Posterior vena cava (tissue), 2 donors: ENCODE data around the gene PIP5K1C. TPM values are rescaled to one million over a fixed set of nuclear protein-coding genes. Genes with fewer than 3 reads are reported as not detected.

Source experiments
- DNase-seq: peaks from one replicate; pipeline ENCODE4 v3.0.0-alpha.2; 2020; ENCODE audit warnings: low spot score
- intact Hi-C, 2 donors: fragments of 100-400 bp; cut with DNase I; formaldehyde crosslinking; loops; one replicate each; pipeline versions ENCODE4 v1.14.1 to v1.14.2; 2022 to 2023
- long read RNA-seq, 2 donors: library from polyadenylated mRNA; unstranded; transcript quantifications; one replicate each; pipeline ENCODE4 v2.0.0, GENCODE V29; 2020 to 2021
- total RNA-seq, 2 donors: library from RNA; stranded (reverse); fragmentation: NEBNext Ultra II Directional; extraction: Animal tissue kit (Norgen Biotek cat#: 25700); gene quantifications; one replicate each; pipeline ENCODE4 v1.2.1, GENCODE V29; 2021
- donor health status: DM: yes; HTN: yes; CAD: no.
- donor health status: DM: yes; HTN: yes; CAD: no.

Gene PIP5K1C, protein sequence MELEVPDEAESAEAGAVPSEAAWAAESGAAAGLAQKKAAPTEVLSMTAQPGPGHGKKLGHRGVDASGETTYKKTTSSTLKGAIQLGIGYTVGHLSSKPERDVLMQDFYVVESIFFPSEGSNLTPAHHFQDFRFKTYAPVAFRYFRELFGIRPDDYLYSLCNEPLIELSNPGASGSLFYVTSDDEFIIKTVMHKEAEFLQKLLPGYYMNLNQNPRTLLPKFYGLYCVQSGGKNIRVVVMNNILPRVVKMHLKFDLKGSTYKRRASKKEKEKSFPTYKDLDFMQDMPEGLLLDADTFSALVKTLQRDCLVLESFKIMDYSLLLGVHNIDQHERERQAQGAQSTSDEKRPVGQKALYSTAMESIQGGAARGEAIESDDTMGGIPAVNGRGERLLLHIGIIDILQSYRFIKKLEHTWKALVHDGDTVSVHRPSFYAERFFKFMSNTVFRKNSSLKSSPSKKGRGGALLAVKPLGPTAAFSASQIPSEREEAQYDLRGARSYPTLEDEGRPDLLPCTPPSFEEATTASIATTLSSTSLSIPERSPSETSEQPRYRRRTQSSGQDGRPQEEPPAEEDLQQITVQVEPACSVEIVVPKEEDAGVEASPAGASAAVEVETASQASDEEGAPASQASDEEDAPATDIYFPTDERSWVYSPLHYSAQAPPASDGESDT
- total RNA-seq, result 10 to 100 TPM; 80.9 to 85.4 TPM
- long read RNA-seq, donor 1, full-length matches to known transcripts, result 6 of 29 reads
- long read RNA-seq, donor 1, partial matches to known transcripts, result 7 of 29 reads
- long read RNA-seq, donor 1, other reads (novel, unspliced or antisense), result 16 of 29 reads
- long read RNA-seq, donor 2, partial matches to known transcripts, result 12 of 37 reads
- long read RNA-seq, donor 2, other reads (novel, unspliced or antisense), result 22 of 37 reads

DNA sequence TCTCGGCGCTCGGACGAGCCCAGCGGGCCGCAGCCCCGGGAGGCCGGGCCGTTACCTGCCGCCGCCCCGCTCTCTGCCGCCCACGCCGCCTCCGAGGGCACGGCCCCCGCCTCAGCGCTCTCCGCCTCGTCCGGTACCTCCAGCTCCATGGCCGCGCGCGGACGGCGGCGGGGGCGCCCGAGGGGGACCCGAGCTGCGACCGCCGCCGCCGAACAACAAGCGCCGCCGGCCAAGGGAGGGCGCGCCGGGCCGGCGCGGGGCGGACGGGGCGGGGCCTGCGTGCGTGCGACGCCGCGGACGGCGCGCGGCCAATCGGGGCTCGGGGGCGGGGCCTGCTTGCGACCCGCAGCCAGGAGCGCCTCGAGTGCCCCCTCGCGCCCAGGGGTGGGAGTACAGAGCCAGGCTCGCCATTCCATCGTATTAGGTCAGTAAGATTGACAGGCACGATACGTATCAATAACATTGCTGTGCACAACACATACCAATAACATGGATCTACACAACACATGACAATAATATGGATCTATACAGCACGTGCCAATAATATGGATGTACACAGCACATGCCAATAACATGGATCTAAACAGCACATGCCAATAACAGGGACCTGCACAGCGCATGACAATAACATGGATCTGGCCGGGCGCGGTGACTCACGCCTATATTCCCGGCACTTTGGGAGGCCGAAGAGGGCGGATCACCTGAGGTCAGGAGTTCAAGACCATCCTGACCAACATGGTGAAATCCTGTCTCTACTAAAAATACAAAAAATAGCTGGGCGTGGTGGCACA, at the start of gene PIP5K1C:
PIP5K1C (minus strand) TSS at position 227 of the 791 bp plus-strand sequence; CDS start at position 149, 78 bp downstream.
- intact Hi-C loops, result loop anchor here in 1 of 2 donors (2.0 kb wide), 1 partner anchor 36 kb away; no protein-coding TSS in a partner anchor

DNA sequence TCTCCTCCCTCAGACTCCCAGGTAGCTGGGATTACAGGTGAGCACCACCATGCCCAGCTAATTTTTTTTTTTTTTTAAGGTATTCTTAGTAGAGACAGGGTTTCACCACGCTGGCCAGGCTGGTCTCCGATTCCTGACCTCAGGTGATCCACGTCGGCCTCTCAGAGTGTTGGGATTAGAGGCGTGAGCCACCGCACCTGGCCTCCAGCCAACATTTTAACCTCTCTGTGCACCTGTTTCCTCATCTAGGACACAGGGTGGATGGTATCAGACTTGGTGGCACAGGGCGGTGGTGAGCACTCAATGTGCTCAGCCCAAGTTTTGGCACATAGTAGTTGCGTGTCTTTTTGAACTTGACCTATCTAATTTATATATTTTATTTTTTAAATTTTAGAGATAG, 48.7 kb upstream of the PIP5K1C start:
- intact Hi-C loops, result no loop called here
- DNase-seq, result no peak

More for the DNA sequence above, at the start of gene PIP5K1C:
- DNase-seq, result peak; percentile 97

DNA sequence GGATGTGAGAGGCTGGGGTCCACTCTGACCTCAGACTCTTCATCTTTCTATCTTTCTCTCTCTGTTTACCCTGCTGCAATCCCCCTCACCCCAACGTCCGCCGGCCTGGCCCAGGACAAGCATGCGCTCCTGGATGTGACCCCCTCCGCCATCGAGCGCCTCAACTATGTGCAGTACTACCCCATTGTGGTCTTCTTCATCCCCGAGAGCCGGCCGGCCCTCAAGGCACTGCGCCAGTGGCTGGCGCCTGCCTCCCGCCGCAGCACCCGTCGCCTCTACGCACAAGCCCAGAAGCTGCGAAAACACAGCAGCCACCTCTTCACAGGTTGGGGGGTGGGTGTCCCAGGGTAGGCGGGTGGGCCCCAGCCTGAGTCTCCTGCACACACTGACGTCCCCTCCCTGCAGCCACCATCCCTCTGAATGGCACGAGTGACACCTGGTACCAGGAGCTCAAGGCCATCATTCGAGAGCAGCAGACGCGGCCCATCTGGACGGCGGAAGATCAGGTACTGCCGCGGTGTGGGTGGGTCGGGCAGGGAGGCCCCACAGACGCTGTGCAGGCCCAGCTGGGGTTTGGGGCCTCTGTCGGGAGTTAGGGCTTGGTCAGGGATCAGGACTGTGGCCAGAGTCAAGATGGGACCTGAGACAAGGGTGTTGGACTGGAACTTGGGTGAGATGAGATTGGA, 46.2 kb upstream of the PIP5K1C start:
- DNase-seq, result no peak
- intact Hi-C loops, result no loop called here

DNA sequence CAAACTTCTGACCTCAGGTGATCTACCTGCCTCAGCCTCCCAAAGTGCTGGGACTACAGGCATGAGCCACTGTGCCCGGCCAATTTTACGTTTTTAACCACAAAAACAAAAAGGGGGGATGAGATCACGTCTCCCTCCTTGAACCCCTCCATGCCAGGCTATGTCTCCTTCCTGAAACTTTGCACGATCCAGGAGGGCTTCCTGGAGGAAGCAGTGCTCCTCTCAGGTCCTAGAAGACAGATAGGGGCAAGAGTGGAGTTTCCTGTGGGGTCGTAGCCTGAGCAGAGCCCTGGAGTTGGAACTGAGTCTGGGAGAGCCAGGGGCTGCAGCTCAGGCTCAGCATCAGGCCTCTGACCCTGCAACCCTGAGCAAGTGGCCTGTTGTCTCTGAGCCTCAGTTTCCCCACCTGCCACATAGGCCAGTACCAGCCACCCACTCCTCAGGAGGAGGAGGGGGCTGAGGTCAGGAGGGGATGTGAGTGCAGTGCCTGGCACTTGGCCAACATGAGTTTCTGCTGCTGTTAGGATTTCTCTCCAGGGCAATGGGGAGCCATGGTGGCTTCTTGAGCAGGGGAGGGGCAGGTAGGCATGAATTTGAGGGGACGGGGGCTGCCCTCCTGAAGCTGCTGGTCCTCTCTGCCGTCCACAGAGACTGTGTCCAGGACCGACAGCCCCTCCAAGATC, 45.2 kb upstream of the PIP5K1C start:
- intact Hi-C loops, result no loop called here
- no peak for DNase-seq

DNA sequence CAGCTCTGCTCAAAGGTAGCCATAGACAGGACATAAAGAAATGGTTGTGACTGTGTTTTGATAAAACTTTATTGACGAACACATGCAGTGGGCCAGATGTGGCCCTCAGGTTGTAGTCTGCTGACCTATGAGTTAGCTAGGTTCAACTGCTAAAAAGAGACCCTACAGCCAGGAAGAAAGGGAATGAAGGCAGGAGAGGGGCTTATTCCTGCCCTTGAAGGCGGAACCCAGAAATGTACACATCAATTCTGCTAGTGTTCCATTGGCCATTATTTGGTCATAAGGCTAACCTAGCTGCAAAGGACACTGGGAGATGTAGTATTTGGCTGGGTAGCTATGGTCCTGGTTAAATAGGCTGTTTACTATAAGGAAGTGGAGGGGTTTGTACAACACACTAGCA, 43.2 kb upstream of the PIP5K1C start:
- DNase-seq, result no peak
- intact Hi-C loops, result no loop called here

DNA sequence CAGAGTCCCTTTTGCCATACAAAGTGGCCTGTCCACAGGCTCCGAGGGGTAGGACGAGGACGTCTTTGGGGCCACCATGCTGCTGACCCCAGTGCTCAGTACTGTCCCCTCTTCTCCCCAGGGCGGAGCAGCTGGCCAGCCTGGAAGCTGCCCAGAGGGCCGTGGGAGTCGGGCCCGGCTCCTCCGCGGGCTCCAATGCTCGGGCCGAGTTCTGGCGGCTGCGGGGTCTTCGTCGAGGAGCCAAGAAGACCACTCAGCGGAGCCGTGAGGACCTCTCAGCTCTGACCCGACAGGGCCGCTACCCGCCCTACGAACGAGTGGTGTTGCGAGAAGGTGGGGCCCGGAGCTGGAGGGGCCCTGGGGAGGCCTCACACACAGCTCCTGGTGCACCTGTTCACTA, 40.2 kb upstream of the PIP5K1C start:
- intact Hi-C loops, result no loop called here

DNA sequence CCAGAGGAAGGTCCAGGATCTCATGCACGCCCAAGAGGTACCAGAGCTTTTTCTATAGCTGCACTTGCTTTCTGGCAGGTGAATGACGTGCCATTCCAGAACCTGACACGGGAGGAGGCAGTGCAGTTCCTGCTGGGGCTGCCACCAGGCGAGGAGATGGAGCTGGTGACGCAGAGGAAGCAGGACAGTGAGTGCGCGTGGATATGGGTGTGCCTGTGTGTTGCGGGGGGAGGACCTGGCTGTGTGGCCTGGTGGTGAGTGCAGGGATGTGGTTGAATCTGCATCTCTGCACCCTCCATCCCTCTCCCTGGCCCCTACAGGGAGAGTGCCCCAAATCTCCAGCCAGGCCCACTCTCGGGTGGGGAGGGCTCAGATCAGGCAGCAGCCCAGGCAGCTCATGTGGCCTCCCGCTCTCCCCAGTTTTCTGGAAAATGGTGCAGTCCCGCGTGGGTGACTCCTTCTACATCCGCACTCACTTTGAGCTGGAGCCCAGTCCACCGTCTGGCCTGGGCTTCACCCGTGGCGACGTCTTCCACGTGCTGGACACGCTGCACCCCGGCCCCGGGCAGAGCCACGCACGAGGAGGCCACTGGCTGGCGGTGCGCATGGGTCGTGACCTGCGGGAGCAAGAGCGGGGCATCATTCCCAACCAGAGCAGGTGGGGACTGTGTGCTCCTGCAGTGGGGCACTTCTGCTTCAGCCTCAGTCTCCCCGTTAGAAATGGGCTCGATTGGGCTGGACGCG, 38.4 kb upstream of the PIP5K1C start:
- no peak for DNase-seq
- intact Hi-C loops, result no loop called here

More for the DNA sequence above, 40.2 kb upstream of the PIP5K1C start:
- DNase-seq, result no peak

DNA sequence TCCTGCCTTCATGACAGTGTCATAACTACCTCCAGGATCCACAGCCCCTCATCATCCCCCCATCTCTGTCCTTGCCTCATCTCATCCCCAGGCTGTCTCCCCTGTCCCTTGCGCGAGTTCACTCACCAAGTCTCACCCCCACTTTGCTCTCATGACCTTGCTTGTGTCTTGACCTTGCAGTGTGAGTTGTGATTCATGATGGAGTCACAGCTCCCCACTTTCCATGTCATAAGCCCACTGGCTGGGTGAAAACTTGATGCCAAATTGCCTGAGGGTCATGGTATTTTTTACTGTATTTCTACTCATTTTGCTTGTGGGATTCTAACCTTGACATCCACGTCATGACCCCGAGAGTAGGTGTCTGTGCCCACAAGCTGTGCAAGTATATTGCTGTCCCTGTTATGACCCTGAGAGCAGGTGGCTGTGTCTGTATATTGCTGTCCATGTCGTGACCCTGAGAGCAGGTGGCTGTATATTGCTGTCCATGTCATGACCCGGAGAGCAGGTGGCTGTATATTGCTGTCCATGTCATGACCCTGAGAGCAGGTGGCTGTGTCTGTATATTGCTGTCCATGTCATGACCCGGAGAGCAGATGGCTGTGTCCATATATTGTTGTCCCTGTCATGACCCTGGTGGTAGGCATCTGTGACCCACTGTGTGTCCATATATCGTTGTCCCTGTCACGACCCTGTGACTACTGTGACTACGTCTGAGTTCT, 37.4 kb upstream of the PIP5K1C start:
- DNase-seq, result no peak
- intact Hi-C loops, result no loop called here

DNA sequence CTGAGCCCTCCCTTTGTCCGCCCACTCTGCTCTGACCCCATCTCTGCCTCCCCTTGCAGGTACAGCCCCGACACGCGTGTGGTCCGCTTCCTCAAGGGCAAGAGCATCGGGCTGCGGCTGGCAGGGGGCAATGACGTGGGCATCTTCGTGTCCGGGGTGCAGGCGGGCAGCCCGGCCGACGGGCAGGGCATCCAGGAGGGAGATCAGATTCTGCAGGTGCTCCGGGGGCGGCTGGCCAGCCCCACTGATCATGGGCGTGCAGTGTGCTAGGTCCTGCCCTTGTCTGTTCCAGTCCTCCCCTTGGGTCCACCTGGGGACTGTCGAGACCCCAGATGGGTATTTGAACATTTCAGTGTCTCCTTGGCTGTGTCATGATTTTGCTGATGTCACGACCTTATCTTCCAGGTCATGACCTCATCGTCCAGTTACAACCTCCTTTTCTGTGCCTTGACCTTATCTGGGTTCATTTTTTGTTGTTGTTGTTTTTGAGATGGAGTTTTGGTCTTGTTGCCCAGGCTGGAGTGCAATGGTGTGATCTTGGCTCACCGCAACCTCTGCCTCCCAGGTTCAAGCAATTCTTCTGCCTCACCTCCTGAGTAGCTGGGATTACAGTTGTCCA, 35.9 kb upstream of the PIP5K1C start:
- intact Hi-C loops, result no loop called here
- DNase-seq, result no peak

DNA sequence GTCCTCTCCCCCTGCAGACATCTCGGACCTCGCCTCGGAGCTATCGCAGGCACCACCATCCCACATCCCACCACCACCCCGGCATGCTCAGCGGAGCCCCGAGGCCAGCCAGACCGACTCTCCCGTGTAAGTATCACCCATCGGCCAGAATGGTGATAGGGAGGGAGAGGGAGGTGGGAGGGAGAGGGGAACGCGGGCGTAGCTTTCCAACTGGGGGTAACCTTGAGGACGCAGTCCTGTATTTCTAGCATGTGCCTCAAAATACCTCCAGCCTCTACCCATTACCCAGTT, 34.0 kb upstream of the PIP5K1C start:
- DNase-seq, result no peak
- intact Hi-C loops, result no loop called here

DNA sequence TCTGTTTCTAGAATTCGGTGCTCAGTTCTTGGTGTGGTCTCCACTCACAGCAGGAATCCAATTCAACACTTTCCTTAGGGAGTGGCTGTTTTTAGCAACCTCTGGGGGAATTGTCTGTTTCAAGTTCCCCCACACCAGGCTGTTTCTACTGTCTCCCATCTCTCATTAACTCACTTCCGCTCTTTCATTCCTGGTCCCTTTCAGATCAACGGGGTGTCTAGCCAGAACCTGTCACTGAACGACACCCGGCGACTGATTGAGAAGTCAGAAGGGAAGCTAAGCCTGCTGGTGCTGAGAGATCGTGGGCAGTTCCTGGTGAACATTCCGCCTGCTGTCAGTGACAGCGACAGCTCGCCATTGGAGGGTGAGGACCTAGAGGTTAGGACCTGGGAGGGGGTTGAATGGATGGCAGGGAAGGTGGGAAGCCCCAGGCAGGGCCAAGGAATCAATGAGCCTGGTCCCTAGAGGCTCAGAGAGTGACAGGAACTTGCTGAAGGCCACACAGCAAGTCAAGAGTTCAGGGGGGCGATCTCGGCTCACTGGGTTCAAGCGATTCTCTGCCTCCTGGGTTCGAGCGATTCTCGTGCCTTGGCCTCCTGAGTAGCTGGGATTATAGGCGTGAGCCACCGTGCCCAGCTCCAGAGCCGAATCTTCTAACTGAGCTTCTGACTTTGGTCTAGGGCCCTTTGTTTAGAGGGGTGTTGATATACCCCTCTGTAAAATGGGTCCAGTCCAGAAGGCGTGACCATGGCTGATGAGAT, 33.5 kb upstream of the PIP5K1C start:
- intact Hi-C loops, result no loop called here

DNA sequence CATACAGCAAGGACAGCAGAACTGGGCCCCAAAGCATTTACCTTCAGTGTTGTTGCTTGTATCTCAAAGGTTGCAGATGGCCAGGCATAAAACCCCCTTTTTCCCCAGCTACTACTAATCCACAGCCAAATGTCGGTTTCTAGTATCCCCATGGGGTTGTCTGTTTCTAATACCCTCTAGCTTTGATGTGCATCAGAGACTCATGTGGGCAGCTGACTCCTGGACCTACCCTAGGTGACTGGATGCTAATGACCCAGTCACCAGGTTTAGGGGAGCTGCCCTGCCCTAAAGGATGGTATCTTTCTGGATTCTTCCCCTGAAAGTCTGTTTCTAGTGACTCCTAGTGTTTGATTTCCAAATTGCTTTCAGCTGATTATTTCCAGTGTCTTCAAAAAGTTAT, 31.8 kb upstream of the PIP5K1C start:
- intact Hi-C loops, result no loop called here

More for the DNA sequence above, 33.5 kb upstream of the PIP5K1C start:
- no peak for DNase-seq

DNA sequence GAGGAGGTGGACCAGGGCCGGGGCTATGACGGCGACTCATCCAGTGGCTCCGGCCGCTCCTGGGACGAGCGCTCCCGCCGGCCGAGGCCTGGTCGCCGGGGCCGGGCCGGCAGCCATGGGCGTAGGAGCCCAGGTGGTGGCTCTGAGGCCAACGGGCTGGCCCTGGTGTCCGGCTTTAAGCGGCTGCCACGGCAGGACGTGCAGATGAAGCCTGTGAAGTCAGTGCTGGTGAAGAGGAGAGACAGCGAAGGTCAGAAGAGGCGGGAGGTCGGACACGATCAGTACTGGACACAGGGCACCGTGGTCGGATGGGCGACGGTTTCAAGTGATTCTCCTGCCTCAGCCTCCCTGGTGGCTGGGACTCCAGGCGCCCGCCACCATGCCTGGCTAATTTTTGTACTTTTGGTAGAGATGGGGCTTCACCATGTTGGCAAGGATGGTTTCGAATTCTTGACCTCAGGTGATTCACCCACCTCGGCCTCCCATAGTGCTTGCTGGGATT, 30.2 kb upstream of the PIP5K1C start:
- intact Hi-C loops, result no loop called here

More for the DNA sequence above, 31.8 kb upstream of the PIP5K1C start:
- no peak for DNase-seq

DNA sequence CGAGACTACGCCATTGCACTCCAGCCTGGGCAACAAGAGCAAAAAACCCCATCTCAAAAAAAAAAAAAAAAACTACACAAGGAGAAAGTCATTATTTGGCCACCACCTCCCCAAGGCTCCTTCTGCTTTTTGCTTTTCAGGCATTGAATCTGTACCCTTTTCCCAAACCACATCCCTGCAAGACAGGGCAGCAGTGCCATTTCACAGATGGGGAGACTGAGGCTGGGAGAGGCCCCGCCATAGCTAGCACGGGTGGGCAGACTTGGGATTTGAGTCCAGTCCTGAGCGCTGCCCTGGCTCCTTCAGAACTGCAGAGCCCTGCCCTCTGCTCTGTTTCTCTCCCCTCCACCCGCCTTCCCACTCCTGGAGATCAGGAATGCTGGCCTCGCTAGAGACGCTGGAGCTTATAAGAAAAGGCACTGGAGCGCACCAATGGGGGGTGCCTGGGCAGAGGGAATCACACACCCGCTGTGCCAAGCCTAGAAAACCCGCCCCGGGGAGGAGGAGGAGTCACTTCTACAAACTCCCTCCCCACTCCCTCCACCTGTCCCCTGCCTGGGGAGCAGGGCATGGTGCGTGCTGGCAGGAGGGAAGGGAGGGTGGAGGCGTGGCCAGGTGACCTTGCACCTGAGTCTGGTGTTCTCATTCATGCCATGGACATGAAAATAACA, 25.5 kb upstream of the PIP5K1C start:
- intact Hi-C loops, result no loop called here
- DNase-seq, result no peak

More for the DNA sequence above, 30.2 kb upstream of the PIP5K1C start:
- DNase-seq, result no peak

DNA sequence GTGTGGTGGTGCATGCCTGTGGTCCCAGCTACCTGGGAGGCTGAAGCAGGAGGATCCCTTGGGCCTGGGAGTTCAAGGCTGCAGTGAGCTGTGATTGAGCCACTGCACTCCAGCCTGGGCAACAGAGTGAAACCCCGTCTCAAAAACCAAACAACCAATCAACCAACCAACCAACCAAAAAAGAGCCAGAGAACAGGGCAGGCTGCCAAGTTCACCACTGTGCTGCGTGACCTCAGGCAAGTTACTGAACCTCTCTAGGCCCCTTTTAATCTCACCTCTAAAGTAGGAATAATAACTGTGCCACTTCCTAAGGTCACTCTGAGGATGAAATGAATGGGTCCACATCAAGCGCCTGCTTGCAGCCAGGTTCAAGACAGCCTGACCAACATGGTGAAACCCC, 24.9 kb upstream of the PIP5K1C start:
- intact Hi-C loops, result no loop called here
- DNase-seq, result no peak
